ENCODE results near the gene ERP29. TPM values are rescaled to one million over a fixed set of nuclear protein-coding genes. Genes with fewer than 3 reads are reported as not detected.

Gene ERP29
- total and polyA plus RNA-seq, 2 of the 13 experiments (the other 11 are each of a cell fraction or from before 2014, with no cell fraction given), result 111 to 147 TPM

- no peak; the same call in 1 of the 2 replicates for TF ChIP-seq ZNF350 (CRISPR knock-in tag; IDR thresholded peaks at IDR 0.05; ENCODE audit: borderline replicate concordance, low read depth)
- TF ChIP-seq SCMH1 (CRISPR knock-in tag; IDR thresholded peaks at IDR 0.05; ENCODE audit: borderline replicate concordance), result no peak
- peak; percentile 51; the same call in 1 of the 2 replicates for TF ChIP-seq ZNF124 (CRISPR knock-in tag; IDR thresholded peaks at IDR 0.05)
- TF ChIP-seq HMGA1 (CRISPR knock-in tag; conservative IDR thresholded peaks at IDR 0.05), result no peak
- no peak for TF ChIP-seq FLYWCH1 (CRISPR knock-in tag; IDR thresholded peaks at IDR 0.05)
- TF ChIP-seq, protein P1, sequence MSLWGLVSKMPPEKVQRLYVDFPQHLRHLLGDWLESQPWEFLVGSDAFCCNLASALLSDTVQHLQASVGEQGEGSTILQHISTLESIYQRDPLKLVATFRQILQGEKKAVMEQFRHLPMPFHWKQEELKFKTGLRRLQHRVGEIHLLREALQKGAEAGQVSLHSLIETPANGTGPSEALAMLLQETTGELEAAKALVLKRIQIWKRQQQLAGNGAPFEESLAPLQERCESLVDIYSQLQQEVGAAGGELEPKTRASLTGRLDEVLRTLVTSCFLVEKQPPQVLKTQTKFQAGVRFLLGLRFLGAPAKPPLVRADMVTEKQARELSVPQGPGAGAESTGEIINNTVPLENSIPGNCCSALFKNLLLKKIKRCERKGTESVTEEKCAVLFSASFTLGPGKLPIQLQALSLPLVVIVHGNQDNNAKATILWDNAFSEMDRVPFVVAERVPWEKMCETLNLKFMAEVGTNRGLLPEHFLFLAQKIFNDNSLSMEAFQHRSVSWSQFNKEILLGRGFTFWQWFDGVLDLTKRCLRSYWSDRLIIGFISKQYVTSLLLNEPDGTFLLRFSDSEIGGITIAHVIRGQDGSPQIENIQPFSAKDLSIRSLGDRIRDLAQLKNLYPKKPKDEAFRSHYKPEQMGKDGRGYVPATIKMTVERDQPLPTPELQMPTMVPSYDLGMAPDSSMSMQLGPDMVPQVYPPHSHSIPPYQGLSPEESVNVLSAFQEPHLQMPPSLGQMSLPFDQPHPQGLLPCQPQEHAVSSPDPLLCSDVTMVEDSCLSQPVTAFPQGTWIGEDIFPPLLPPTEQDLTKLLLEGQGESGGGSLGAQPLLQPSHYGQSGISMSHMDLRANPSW (CRISPR knock-in tag; IDR thresholded peaks at IDR 0.05; ENCODE audit: borderline replicate concordance), result peak; percentile 36; the same call in 1 of the 2 replicates
- TF ChIP-seq DMAP1 (CRISPR knock-in tag; IDR thresholded peaks at IDR 0.05), result peak; percentile 81; the same call in 1 of the 2 replicates
- TF ChIP-seq ZSCAN29 (CRISPR knock-in tag; conservative IDR thresholded peaks at IDR 0.05), result peak; percentile 67; the same call in 1 of the 2 replicates
- no peak for TF ChIP-seq MBD4 (IDR thresholded peaks at IDR 0.05; ENCODE audit: borderline replicate concordance, low read length)
- peak; percentile 41; the same call in 1 of the 2 replicates for TF ChIP-seq ZNF34 (CRISPR knock-in tag; IDR thresholded peaks at IDR 0.05; ENCODE audit: borderline replicate concordance)
- no peak for TF ChIP-seq KDM3A (CRISPR knock-in tag; IDR thresholded peaks at IDR 0.05; ENCODE audit: low read depth)
- peak; percentile 86 for TF ChIP-seq ZNF430 (CRISPR knock-in tag; IDR thresholded peaks at IDR 0.05)
- TF ChIP-seq NFATC3 (CRISPR knock-in tag; IDR thresholded peaks at IDR 0.05), result no peak; the same call in 1 of the 2 replicates
- peak; percentile 86; the same call in 1 of the 3 replicates for TF ChIP-seq MXI1 (IDR thresholded peaks at IDR 0.05; ENCODE audit: borderline replicate concordance, low read depth, low read length)
- TF ChIP-seq GLI4 (CRISPR knock-in tag; IDR thresholded peaks at IDR 0.05; ENCODE audit: borderline replicate concordance), result no peak
- TF ChIP-seq BATF2 (CRISPR knock-in tag; IDR thresholded peaks at IDR 0.05), result peak; percentile 18; the same call in 1 of the 2 replicates
- TF ChIP-seq CHD2 (IDR thresholded peaks at IDR 0.05; ENCODE audit: low read depth, low read length), result no peak
- TF ChIP-seq, protein P2, sequence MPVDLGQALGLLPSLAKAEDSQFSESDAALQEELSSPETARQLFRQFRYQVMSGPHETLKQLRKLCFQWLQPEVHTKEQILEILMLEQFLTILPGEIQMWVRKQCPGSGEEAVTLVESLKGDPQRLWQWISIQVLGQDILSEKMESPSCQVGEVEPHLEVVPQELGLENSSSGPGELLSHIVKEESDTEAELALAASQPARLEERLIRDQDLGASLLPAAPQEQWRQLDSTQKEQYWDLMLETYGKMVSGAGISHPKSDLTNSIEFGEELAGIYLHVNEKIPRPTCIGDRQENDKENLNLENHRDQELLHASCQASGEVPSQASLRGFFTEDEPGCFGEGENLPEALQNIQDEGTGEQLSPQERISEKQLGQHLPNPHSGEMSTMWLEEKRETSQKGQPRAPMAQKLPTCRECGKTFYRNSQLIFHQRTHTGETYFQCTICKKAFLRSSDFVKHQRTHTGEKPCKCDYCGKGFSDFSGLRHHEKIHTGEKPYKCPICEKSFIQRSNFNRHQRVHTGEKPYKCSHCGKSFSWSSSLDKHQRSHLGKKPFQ (CRISPR knock-in tag; IDR thresholded peaks at IDR 0.05; ENCODE audit: insufficient replicate concordance), result no peak
- peak; percentile 38; the same call in 1 of the 2 replicates for TF ChIP-seq ZNF790 (CRISPR knock-in tag; IDR thresholded peaks at IDR 0.05; ENCODE audit: borderline replicate concordance)
- TF ChIP-seq TBX2 (CRISPR knock-in tag; IDR thresholded peaks at IDR 0.05; ENCODE audit: borderline replicate concordance), result peak; percentile 73; the same call in 1 of the 2 replicates
- TF ChIP-seq RARG (CRISPR knock-in tag; IDR thresholded peaks at IDR 0.05; ENCODE audit: low read depth), result no peak; the same call in 1 of the 2 replicates
- TF ChIP-seq NFE2L1 (CRISPR knock-in tag; IDR thresholded peaks at IDR 0.05; ENCODE audit: borderline replicate concordance), result no peak; the same call in 1 of the 2 replicates
- peak; percentile 80 for TF ChIP-seq ASH2L (IDR thresholded peaks at IDR 0.05; ENCODE audit: insufficient read length, low read depth, low read length)
- TF ChIP-seq ADNP (CRISPR knock-in tag; IDR thresholded peaks at IDR 0.05), result no peak
- no peak for TF ChIP-seq THYN1 (CRISPR knock-in tag; IDR thresholded peaks at IDR 0.05; ENCODE audit: borderline replicate concordance, low read depth)
Observed at GRCh38 chr12:112012775-112013600, at the start of gene ERP29, which contains the start of gene TMEM116 (continued).
